Adrenal gland (tissue), 5 donors: ENCODE data around the gene RABGAP1L.

Experiments
- CTCF ChIP-seq, 6 experiments: fragments of 450-650 bp in 4 of 6; fragments of 200-600 bp in 2 of 6; sonication (generic) in 1 of 6; IDR thresholded peaks; 1 replicate in 5 of 6; 2 replicates in 1 of 6; pipeline versions ENCODE4 v1.5.1 to v1.8.0; 2016 to 2021; ENCODE audit warnings: antibody characterized with exemption in 6 of 6, mild to moderate bottlenecking in 2 of 6, moderate library complexity in 1 of 6
- POLR2A ChIP-seq, 2 donors: fragments of 450-650 bp; IDR thresholded peaks; one replicate each; pipeline ENCODE4 v1.6.1; 2017; ENCODE audit warnings: antibody characterized with exemption in 2 of 2, mild to moderate bottlenecking in 2 of 2, moderate library complexity in 1 of 2
- donor health status: DM: no; HTN: no; CAD: no.

GRCh38 chr1:174262349-174263241 is 103.3 kb downstream of the RABGAP1L start:
- peak; percentile 58 to 85 (median 72) for TF ChIP-seq CTCF (IDR thresholded peaks at IDR 0.05)
- no peak for TF ChIP-seq POLR2A (IDR thresholded peaks at IDR 0.05)
